Measurements from ENCODE around the gene RAB3B.

- TF ChIP-seq CTCF (IDR thresholded peaks at IDR 0.05; ENCODE audit: poor library complexity) = no peak
- no peak for TF ChIP-seq EZH2 (IDR thresholded peaks at IDR 0.05; ENCODE audit: borderline replicate concordance)
These were observed 37.4 kb downstream of the RAB3B start for GRCh38 chr1:51953079-51953478.
